Spleen (tissue), 7 donors: ENCODE data around the gene ABI2.

ENCODE experiments used
- POLR2A ChIP-seq, 3 donors: fragments of 450-650 bp; IDR thresholded peaks; one replicate each; pipeline ENCODE4 v1.5.1; 2017; ENCODE audit warnings: antibody characterized with exemption in 3 of 3, mild to moderate bottlenecking in 1 of 3
- POLR2AphosphoS5 ChIP-seq, 3 donors: sonication (generic); formaldehyde crosslinking; IDR thresholded peaks; one replicate each; pipeline ENCODE4 v1.5.1; 2017; ENCODE audit warnings: antibody characterized with exemption in 3 of 3
- TF ChIP-seq, protein P1 (sequence below), 11 experiments: fragments of 200-600 bp in 7 of 11; fragments of 450-650 bp in 4 of 11; sonication (generic) in 4 of 11; IDR thresholded peaks in 8 of 11; conservative IDR thresholded peaks in 3 of 11; 1 replicate in 7 of 11; 2 replicates in 4 of 11; pipeline versions ENCODE4 v1.4.0 to v1.8.0; 2016 to 2021; ENCODE audit warnings: antibody characterized with exemption in 11 of 11, inconsistent platforms in 4 of 11, mild to moderate bottlenecking in 1 of 11
- donor health status: DM: no; HTN: no; CAD: no; lungs with moderate emphysema.
- donor health status: DM: no; HTN: no; CAD: no.
- donor health status: DM: no; HTN: no; CAD: no.

DNA sequence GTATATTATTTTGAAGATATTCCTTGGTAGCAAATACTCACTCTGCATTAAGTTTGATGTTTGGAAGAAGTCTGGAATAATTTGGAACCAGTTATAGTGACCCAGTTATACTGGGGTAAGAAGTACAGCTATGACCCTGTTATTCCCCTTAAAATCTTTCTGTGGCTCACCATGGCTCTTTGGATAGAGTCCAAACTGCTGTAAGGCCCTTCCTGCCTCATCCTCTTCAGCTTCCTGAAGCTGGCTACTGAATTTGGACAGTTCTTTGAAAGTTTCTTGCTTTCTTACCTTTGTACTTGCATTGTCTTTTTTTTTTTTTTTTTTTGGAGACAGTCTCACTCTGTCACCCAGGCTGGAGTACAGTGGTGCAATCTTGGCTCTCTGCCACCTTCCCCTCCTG is 85.6 kb downstream of the ABI2 start:
- TF ChIP-seq, protein P1, sequence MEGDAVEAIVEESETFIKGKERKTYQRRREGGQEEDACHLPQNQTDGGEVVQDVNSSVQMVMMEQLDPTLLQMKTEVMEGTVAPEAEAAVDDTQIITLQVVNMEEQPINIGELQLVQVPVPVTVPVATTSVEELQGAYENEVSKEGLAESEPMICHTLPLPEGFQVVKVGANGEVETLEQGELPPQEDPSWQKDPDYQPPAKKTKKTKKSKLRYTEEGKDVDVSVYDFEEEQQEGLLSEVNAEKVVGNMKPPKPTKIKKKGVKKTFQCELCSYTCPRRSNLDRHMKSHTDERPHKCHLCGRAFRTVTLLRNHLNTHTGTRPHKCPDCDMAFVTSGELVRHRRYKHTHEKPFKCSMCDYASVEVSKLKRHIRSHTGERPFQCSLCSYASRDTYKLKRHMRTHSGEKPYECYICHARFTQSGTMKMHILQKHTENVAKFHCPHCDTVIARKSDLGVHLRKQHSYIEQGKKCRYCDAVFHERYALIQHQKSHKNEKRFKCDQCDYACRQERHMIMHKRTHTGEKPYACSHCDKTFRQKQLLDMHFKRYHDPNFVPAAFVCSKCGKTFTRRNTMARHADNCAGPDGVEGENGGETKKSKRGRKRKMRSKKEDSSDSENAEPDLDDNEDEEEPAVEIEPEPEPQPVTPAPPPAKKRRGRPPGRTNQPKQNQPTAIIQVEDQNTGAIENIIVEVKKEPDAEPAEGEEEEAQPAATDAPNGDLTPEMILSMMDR (IDR thresholded peaks at IDR 0.05 in 8 of 11, conservative IDR thresholded peaks at IDR 0.05 in 3 of 11), result no peak
- TF ChIP-seq POLR2A (IDR thresholded peaks at IDR 0.05), result no peak
- TF ChIP-seq POLR2AphosphoS5 (IDR thresholded peaks at IDR 0.05), result no peak
